ENCODE results near the gene MASP1. TPM values are rescaled to one million over a fixed set of nuclear protein-coding genes. Genes with fewer than 3 reads are reported as not detected.

Gene MASP1
- total RNA-seq, 5 donors from 2014 or later (not counting 1 experiment from before 2014, with no cell fraction given): 0.38 TPM; not detected in 4

DNA sequence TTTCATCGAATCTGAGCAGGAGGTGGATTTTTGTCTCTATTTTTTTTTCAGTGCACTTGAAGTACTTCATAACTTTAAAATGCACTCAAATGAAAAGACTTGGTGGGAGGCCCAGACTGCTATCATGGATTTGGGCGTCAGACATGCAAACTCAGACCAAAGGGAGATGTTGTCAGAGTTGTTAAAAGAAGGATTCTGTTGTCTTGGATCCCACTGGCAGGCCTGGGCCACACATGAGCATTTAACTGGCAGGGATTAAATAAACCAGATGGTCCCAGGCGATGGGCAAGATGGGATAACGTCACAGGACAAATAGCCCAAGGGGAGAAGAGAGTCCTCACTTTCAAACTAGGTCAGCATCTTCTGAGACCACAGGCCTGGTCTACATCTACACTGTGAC is 78.8 kb downstream of the MASP1 start:
- Histone ChIP-seq H3K4me1 (ENCODE audit: control insufficient read depth in 1 of 2, extremely low read depth in 1 of 2, insufficient read depth in 2 of 2, low read length in 2 of 2) (no peaks in the 10 kb centered on the region), H3K27ac (ENCODE audit: low read length) (no peak overlapping the region), H3K9me3 (no peaks in the 10 kb centered on the region), H3K27me3 (replicated peaks in 1 of 2; ENCODE audit: control insufficient read depth in 2 of 2, extremely low read depth in 1 of 2, insufficient read depth in 2 of 2, low read length in 1 of 2) (no peaks in the 10 kb centered on the region), H3K4me3 (ENCODE audit: control insufficient read depth in 1 of 2, extremely low read depth in 1 of 2, low read length in 1 of 2) (no peak overlapping the region), H3K36me3 (ENCODE audit: control insufficient read depth in 2 of 2, extremely low read depth in 1 of 2, insufficient read depth in 1 of 2, low read length in 1 of 2) (no peaks in the 10 kb centered on the region)
- no peaks in the 10 kb centered on the region for H3K4me1 Mint-ChIP-seq
- H3K27me3 Mint-ChIP-seq: no peaks in the 10 kb centered on the region
- no peak for DNase-seq
- no peak overlapping the region for H3K4me3 Mint-ChIP-seq
- POLR2A ChIA-PET: no interaction called here
- no peaks in the 10 kb centered on the region for H3K9me3 Mint-ChIP-seq
- WGBS (ENCODE audit: insufficient coverage): 71% methylated on average over 4 of the region's 4 CpGs
- no peak for ATAC-seq (replicated peaks in 1 of 4)
- CTCF ChIA-PET: interaction anchor here in 1 of 2 donors (0.6 kb wide), 1 partner anchor 1488 kb away, joined by 3 read pairs; no protein-coding TSS in a partner anchor
- H3K27ac Mint-ChIP-seq: no peak overlapping the region
- no peaks in the 10 kb centered on the region for H3K36me3 Mint-ChIP-seq

DNA sequence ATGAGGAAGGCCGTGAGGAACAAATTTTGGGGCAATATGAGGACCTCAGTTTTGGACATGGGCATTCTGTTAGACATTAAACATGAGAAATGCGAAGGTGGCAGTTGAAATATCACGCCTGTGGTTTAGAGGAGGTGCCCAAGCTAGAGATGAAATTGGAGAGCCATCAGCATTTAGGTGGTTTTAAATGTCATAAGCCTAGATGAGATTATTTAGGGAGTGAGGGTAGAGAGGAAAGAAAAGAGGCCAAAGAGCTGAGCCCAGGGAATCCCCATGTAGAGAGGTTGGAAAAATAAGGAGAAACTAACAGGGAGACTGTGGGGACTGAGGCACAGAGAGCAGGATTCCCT is 79.4 kb downstream of the MASP1 start:
- ATAC-seq (replicated peaks in 1 of 4) (no peak), DNase-seq (no peak)
- Mint-ChIP-seq H3K4me1 (no peaks in the 10 kb centered on the region), H3K36me3 (no peaks in the 10 kb centered on the region), H3K27ac (no peak overlapping the region), H3K4me3 (no peak overlapping the region), H3K9me3 (no peaks in the 10 kb centered on the region), H3K27me3 (no peaks in the 10 kb centered on the region)
- 66% methylated on average over 3 of the region's 3 CpGs for WGBS (ENCODE audit: insufficient coverage)
- Histone ChIP-seq H3K36me3 (ENCODE audit: control insufficient read depth in 2 of 2, extremely low read depth in 1 of 2, insufficient read depth in 1 of 2, low read length in 1 of 2) (no peaks in the 10 kb centered on the region), H3K9me3 (no peaks in the 10 kb centered on the region), H3K27me3 (replicated peaks in 1 of 2; ENCODE audit: control insufficient read depth in 2 of 2, extremely low read depth in 1 of 2, insufficient read depth in 2 of 2, low read length in 1 of 2) (no peaks in the 10 kb centered on the region), H3K4me3 (ENCODE audit: control insufficient read depth in 1 of 2, extremely low read depth in 1 of 2, low read length in 1 of 2) (no peak overlapping the region), H3K4me1 (ENCODE audit: control insufficient read depth in 1 of 2, extremely low read depth in 1 of 2, insufficient read depth in 2 of 2, low read length in 2 of 2) (no peaks in the 10 kb centered on the region), H3K27ac (ENCODE audit: low read length) (no peak overlapping the region)
- ChIA-PET POLR2A (no interaction called here), CTCF (interaction anchor here in 1 of 2 donors (0.6 kb wide), 1 partner anchor 1489 kb away, joined by 3 read pairs; no protein-coding TSS in a partner anchor)

DNA sequence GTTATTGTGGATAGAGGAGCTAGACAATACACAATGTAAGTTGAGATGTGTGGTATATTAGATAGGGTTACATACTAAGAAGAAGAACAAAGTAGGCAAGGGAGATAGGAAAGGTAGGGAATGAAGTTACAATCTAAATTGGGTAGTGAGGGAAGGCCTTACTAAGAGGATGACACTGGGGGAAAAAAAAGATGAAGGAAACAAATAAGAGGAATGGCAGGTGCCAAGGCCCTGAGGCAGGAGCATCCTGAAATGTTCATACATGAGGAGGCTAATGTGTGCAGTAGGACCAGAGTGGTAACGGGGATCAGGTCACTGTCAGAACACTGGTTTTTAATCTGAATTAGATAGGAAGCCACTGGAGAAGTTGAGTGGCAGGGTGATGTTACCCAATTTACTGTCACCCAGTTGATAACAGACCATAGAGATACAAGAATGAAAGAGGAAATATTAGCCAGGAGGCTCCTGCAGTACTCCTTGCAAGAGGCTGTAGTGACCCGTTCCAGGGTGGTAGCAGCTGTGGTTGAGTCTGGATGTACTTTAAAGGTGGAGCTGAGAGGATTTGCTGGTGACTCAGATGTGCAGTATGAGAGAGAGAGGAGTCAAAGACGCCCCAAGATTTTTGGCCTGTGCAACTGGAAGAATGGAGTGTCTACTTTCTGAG is 79.9 kb downstream of the MASP1 start:
- no peaks in the 10 kb centered on the region for H3K4me1 ChIP-seq (ENCODE audit: control insufficient read depth in 1 of 2, extremely low read depth in 1 of 2, insufficient read depth in 2 of 2, low read length in 2 of 2)
- no peaks in the 10 kb centered on the region for H3K9me3 Mint-ChIP-seq
- H3K9me3 ChIP-seq: no peaks in the 10 kb centered on the region
- H3K27me3 ChIP-seq (replicated peaks in 1 of 2; ENCODE audit: control insufficient read depth in 2 of 2, extremely low read depth in 1 of 2, insufficient read depth in 2 of 2, low read length in 1 of 2): no peaks in the 10 kb centered on the region
- H3K4me3 Mint-ChIP-seq: no peak overlapping the region
- ATAC-seq (replicated peaks in 1 of 4) (no peak), DNase-seq (no peak)
- H3K4me1 Mint-ChIP-seq: no peaks in the 10 kb centered on the region
- no peak overlapping the region for H3K27ac ChIP-seq (ENCODE audit: low read length)
- no peak overlapping the region for H3K27ac Mint-ChIP-seq
- no peaks in the 10 kb centered on the region for H3K36me3 Mint-ChIP-seq
- H3K27me3 Mint-ChIP-seq: no peaks in the 10 kb centered on the region
- H3K36me3 ChIP-seq (ENCODE audit: control insufficient read depth in 2 of 2, extremely low read depth in 1 of 2, insufficient read depth in 1 of 2, low read length in 1 of 2): no peaks in the 10 kb centered on the region
- ChIA-PET POLR2A (no interaction called here), CTCF (no interaction called here)
- 60% methylated on average over 2 of the region's 3 CpGs for WGBS (ENCODE audit: insufficient coverage)
- H3K4me3 ChIP-seq (ENCODE audit: control insufficient read depth in 1 of 2, extremely low read depth in 1 of 2, low read length in 1 of 2): no peak overlapping the region

GRCh38 chr3:187210545-187211327 is 80.8 kb downstream of the MASP1 start:
- Histone ChIP-seq H3K4me1 (ENCODE audit: control insufficient read depth in 1 of 2, extremely low read depth in 1 of 2, insufficient read depth in 2 of 2, low read length in 2 of 2) (no peaks in the 10 kb centered on the region), H3K27ac (ENCODE audit: low read length) (no peak overlapping the region), H3K27me3 (replicated peaks in 1 of 2; ENCODE audit: control insufficient read depth in 2 of 2, extremely low read depth in 1 of 2, insufficient read depth in 2 of 2, low read length in 1 of 2) (no peaks in the 10 kb centered on the region), H3K4me3 (ENCODE audit: control insufficient read depth in 1 of 2, extremely low read depth in 1 of 2, low read length in 1 of 2) (no peak overlapping the region), H3K36me3 (ENCODE audit: control insufficient read depth in 2 of 2, extremely low read depth in 1 of 2, insufficient read depth in 1 of 2, low read length in 1 of 2) (no peaks in the 10 kb centered on the region), H3K9me3 (no peaks in the 10 kb centered on the region)
- peaks cover 0 to 4% of the 10 kb centered on the region in 2 donors for H3K27me3 Mint-ChIP-seq
- no peak overlapping the region for H3K27ac Mint-ChIP-seq
- H3K4me3 Mint-ChIP-seq: no peak overlapping the region
- ATAC-seq (replicated peaks in 1 of 4) (no peak), DNase-seq (no peak)
- no CpG with 5 or more reads among the region's 6 CpGs for WGBS (ENCODE audit: insufficient coverage)
- ChIA-PET CTCF (no interaction called here), POLR2A (no interaction called here)
- no peaks in the 10 kb centered on the region for H3K36me3 Mint-ChIP-seq
- H3K4me1 Mint-ChIP-seq: no peaks in the 10 kb centered on the region
- H3K9me3 Mint-ChIP-seq: no peaks in the 10 kb centered on the region

- no peaks in the 10 kb centered on the region for H3K4me1 ChIP-seq (ENCODE audit: control insufficient read depth in 1 of 2, extremely low read depth in 1 of 2, insufficient read depth in 2 of 2, low read length in 2 of 2)
- H3K4me3 Mint-ChIP-seq: no peak overlapping the region
- no peak overlapping the region for H3K4me3 ChIP-seq (ENCODE audit: control insufficient read depth in 1 of 2, extremely low read depth in 1 of 2, low read length in 1 of 2)
- H3K27me3 Mint-ChIP-seq: peaks cover 4 to 8% of the 10 kb centered on the region in 2 donors
- H3K27ac ChIP-seq (ENCODE audit: low read length): no peak overlapping the region
- ChIA-PET CTCF (no interaction called here), POLR2A (no interaction called here)
- H3K36me3 ChIP-seq (ENCODE audit: control insufficient read depth in 2 of 2, extremely low read depth in 1 of 2, insufficient read depth in 1 of 2, low read length in 1 of 2): no peaks in the 10 kb centered on the region
- no peaks in the 10 kb centered on the region for H3K9me3 Mint-ChIP-seq
- H3K36me3 Mint-ChIP-seq: no peaks in the 10 kb centered on the region
- H3K27me3 ChIP-seq (replicated peaks in 1 of 2; ENCODE audit: control insufficient read depth in 2 of 2, extremely low read depth in 1 of 2, insufficient read depth in 2 of 2, low read length in 1 of 2): no peaks in the 10 kb centered on the region
- no CpG with 5 or more reads among the region's 1 CpG for WGBS (ENCODE audit: insufficient coverage)
- H3K4me1 Mint-ChIP-seq: no peaks in the 10 kb centered on the region
- no peaks in the 10 kb centered on the region for H3K9me3 ChIP-seq
- no peak for DNase-seq
- no peak for ATAC-seq (replicated peaks in 1 of 4)
- H3K27ac Mint-ChIP-seq: no peak overlapping the region
Measured at GRCh38 chr3:187210091-187210490, 81.4 kb downstream of the MASP1 start.

GRCh38 chr3:187209491-187209890 is 82.0 kb downstream of the MASP1 start:
- Histone ChIP-seq H3K27me3 (replicated peaks in 1 of 2; ENCODE audit: control insufficient read depth in 2 of 2, extremely low read depth in 1 of 2, insufficient read depth in 2 of 2, low read length in 1 of 2) (no peaks in the 10 kb centered on the region), H3K36me3 (ENCODE audit: control insufficient read depth in 2 of 2, extremely low read depth in 1 of 2, insufficient read depth in 1 of 2, low read length in 1 of 2) (no peaks in the 10 kb centered on the region), H3K9me3 (no peaks in the 10 kb centered on the region), H3K27ac (ENCODE audit: low read length) (no peak overlapping the region), H3K4me3 (ENCODE audit: control insufficient read depth in 1 of 2, extremely low read depth in 1 of 2, low read length in 1 of 2) (no peak overlapping the region), H3K4me1 (ENCODE audit: control insufficient read depth in 1 of 2, extremely low read depth in 1 of 2, insufficient read depth in 2 of 2, low read length in 2 of 2) (no peaks in the 10 kb centered on the region)
- ATAC-seq (replicated peaks in 1 of 4): no peak
- DNase-seq: no peak
- peaks cover 10 to 14% of the 10 kb centered on the region in 2 donors for H3K27me3 Mint-ChIP-seq
- no peaks in the 10 kb centered on the region for H3K9me3 Mint-ChIP-seq
- no peak overlapping the region for H3K27ac Mint-ChIP-seq
- ChIA-PET POLR2A (no interaction called here), CTCF (no interaction called here)
- no peaks in the 10 kb centered on the region for H3K4me1 Mint-ChIP-seq
- no peaks in the 10 kb centered on the region for H3K36me3 Mint-ChIP-seq
- no peak overlapping the region for H3K4me3 Mint-ChIP-seq
